Keratinocyte (primary cell): ENCODE data around the gene DTNBP1. TPM values are rescaled to one million over a fixed set of nuclear protein-coding genes. Genes with fewer than 3 reads are reported as not detected.

ENCODE experiments used
- DNase-seq: peaks from one replicate; pipeline ENCODE4 v3.0.0-alpha.2; 2011; ENCODE audit warnings: low read depth, missing footprints, low spot score
- FAIRE-seq: peaks from 2 replicates; lab custom pipeline; 2011; peaks lifted over from hg19 to GRCh38; lab: Jason Lieb, UNC
- H2AFZ ChIP-seq: 2 replicates; pipeline ENCODE4 v1.6.0; 2012; ENCODE audit warnings: low read length, control low read depth, inconsistent platforms; ENCODE audit not compliant: control insufficient read depth
- H3K27ac ChIP-seq: 2 replicates; pipeline ENCODE4 v1.5.1; 2011; ENCODE audit warnings: low read length; ENCODE audit not compliant: control insufficient read depth, insufficient read depth
- H3K27me3 ChIP-seq: 3 replicates; pipeline ENCODE4 v1.6.0; 2011; ENCODE audit warnings: low read length; ENCODE audit not compliant: control insufficient read depth, insufficient read depth; ENCODE audit errors: extremely low read depth
- H3K36me3 ChIP-seq, 2 experiments: 2 replicates in 1 of 2; 3 replicates in 1 of 2; pipeline ENCODE4 v1.5.1; 2011; ENCODE audit warnings: low read length in 2 of 2, mild to moderate bottlenecking in 1 of 2; ENCODE audit not compliant: control insufficient read depth in 2 of 2, insufficient read depth in 2 of 2; ENCODE audit errors: extremely low read depth in 1 of 2
- H3K4me1 ChIP-seq: 3 replicates; pipeline ENCODE4 v1.5.1; 2011; ENCODE audit warnings: low read length; ENCODE audit not compliant: control insufficient read depth, insufficient read depth; ENCODE audit errors: extremely low read depth
- H3K4me2 ChIP-seq: 3 replicates; pipeline ENCODE4 v1.6.0; 2011; ENCODE audit warnings: low read depth, low read length; ENCODE audit not compliant: control insufficient read depth, insufficient read depth; ENCODE audit errors: extremely low read depth
- H3K4me3 ChIP-seq, 3 experiments: fragments of 200-600 bp in 1 of 3; sonication (generic) in 1 of 3; 2 replicates in 2 of 3; 3 replicates in 1 of 3; pipeline ENCODE4 v1.5.1; 2011 to 2016; ENCODE audit warnings: low read length in 3 of 3, mild to moderate bottlenecking in 3 of 3, control low read depth in 2 of 3, inconsistent platforms in 1 of 3, low read depth in 1 of 3, mixed read lengths in 1 of 3, mixed run types in 1 of 3, moderate library complexity in 1 of 3; ENCODE audit not compliant: control insufficient read depth in 2 of 3, insufficient read depth in 2 of 3; ENCODE audit errors: extremely low read depth in 1 of 3
- H3K79me2 ChIP-seq: 2 replicates; pipeline ENCODE4 v1.6.0; 2012; ENCODE audit warnings: low read length; ENCODE audit not compliant: control insufficient read depth, insufficient read depth
- H3K9ac ChIP-seq: 3 replicates; pipeline ENCODE4 v1.6.0; 2011; ENCODE audit warnings: low read length; ENCODE audit not compliant: control insufficient read depth, insufficient read depth; ENCODE audit errors: extremely low read depth
- H3K9me1 ChIP-seq: 3 replicates; pipeline ENCODE4 v1.6.0; 2011; ENCODE audit warnings: low read length; ENCODE audit not compliant: control insufficient read depth, insufficient read depth; ENCODE audit errors: extremely low read depth
- H3K9me3 ChIP-seq: 2 replicates; pipeline ENCODE4 v1.5.1; 2012; ENCODE audit warnings: low read depth, low read length; ENCODE audit not compliant: control insufficient read depth
- H4K20me1 ChIP-seq: 3 replicates; pipeline ENCODE4 v1.6.0; 2011; ENCODE audit warnings: low read length; ENCODE audit not compliant: control insufficient read depth, insufficient read depth; ENCODE audit errors: extremely low read depth
- CTCF ChIP-seq, 3 experiments: IDR thresholded peaks in 1 of 3; conservative IDR thresholded peaks in 1 of 3; optimal IDR thresholded peaks in 1 of 3; 2 replicates in 2 of 3; 3 replicates in 1 of 3; pipeline versions ENCODE3 to v1.5.1; 2011; ENCODE audit warnings: low read length in 3 of 3, mild to moderate bottlenecking in 3 of 3, moderate library complexity in 2 of 3, control low read depth in 1 of 3, inconsistent platforms in 1 of 3; ENCODE audit not compliant: insufficient read depth in 2 of 3; ENCODE audit errors: extremely low read depth in 1 of 3
- EZH2 ChIP-seq: IDR thresholded peaks from one replicate; pipeline ENCODE4 v1.6.1; 2012; ENCODE audit warnings: inconsistent platforms, mild to moderate bottlenecking, low read length, moderate library complexity
- dilution Hi-C: fragments of 300-500 bp; cut with MboI; formaldehyde crosslinking; loops from one replicate; pipeline ENCODE4 v1.7.0; 2020; ENCODE audit warnings: low sequenced_read_pairs; ENCODE audit not compliant: extremely low pct_ligation_motif_present
- polyA plus RNA-seq, 5 experiments: library from polyadenylated mRNA; depleted of rRNA in 3 of 5; stranded (reverse) in 3 of 5; stranded (forward) in 1 of 5; unstranded in 1 of 5; fragments of >200 nt; gene quantifications; 1 replicate in 1 of 5; 2 replicates in 3 of 5; 3 replicates in 1 of 5; pipeline versions ENCODE4 v1.2.1 to v1.2.3, GENCODE V29; 2011 to 2012; ENCODE audit warnings: missing spikeins in 2 of 5, low read depth in 1 of 5, low replicate concordance in 1 of 5

DTNBP1 gene
- polyA plus RNA-seq, 1 donor (not counting 4 experiments of a cell fraction or from before 2014, with no cell fraction given), result 11.5 TPM

DNA sequence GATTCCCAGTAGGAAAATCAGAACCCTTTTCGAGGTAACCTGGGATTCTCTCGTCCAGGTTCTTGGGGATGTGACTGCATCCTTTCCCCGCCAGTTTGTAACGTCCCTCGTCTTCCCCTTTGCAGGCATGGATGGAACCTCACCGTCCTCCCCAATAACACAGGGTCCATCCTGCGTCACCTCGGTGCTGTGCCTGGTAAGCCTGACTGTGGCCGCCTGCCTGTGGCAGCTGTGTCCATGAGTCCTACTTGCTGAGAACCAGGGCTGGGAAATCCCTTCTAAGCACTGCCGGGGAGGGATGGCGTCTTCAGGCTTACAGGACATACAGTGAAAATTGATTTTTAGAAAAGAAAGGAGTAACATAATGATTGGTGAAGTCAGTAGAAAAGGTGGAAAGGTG is 155.6 kb downstream of the DTNBP1 start:
- Histone ChIP-seq H3K79me2 (peaks cover 4% of the 10 kb centered on the region), H3K4me3 (no peak overlapping the region), H3K9ac (no peak overlapping the region), H2AFZ (no peak overlapping the region), H3K4me1 (peaks cover 13% of the 10 kb centered on the region), H3K36me3 (peaks cover 21 to 40% of the 10 kb centered on the region in 2 experiments), H3K4me2 (no peak overlapping the region), H3K27ac (no peak overlapping the region), H4K20me1 (peaks cover 14% of the 10 kb centered on the region), H3K9me3 (no peaks in the 10 kb centered on the region), H3K9me1 (no peaks in the 10 kb centered on the region), H3K27me3 (no peaks in the 10 kb centered on the region)
- FAIRE-seq (no peak), DNase-seq (no peak)
- TF ChIP-seq EZH2, result no peak
- no peak for TF ChIP-seq CTCF (optimal IDR thresholded peaks at IDR 0.05 in 1 of 3, IDR thresholded peaks at IDR 0.05 in 1 of 3, conservative IDR thresholded peaks at IDR 0.05 in 1 of 3; ENCODE audit: extremely low read depth in 1 of 3, insufficient read depth in 2 of 3, low read length in 3 of 3)
- dilution Hi-C loops, result no loop called here

DNA sequence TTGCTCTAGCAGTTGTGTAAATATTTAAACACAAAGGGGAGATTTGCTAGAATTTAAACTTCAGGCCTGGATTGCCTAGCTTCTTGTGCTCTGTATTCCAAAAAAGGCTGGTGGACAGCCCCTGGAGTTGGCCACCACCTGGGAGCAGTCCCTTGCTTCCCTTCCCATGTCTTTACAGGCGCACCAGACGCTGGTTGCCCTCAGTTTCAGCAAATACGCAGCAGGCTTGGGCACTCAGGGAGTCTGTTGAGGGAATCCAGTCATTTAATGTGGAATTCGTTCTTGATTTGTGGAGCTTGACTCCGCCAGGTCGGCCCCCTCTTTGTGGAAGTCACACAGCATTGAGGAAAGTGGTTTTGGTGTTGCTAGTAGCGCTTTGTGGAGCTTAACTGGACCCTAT is 156.8 kb downstream of the DTNBP1 start:
- peaks cover 14% of the 10 kb centered on the region for H4K20me1 ChIP-seq
- dilution Hi-C loops, result no loop called here
- peaks cover 4% of the 10 kb centered on the region for H3K79me2 ChIP-seq
- FAIRE-seq (no peak), DNase-seq (no peak)
- H3K36me3 ChIP-seq, result peaks cover 19 to 45% of the 10 kb centered on the region in 2 experiments
- H3K9ac ChIP-seq, result no peak overlapping the region
- no peaks in the 10 kb centered on the region for H3K9me3 ChIP-seq
- no peak overlapping the region for H3K4me2 ChIP-seq
- no peak overlapping the region for H3K4me3 ChIP-seq
- no peak overlapping the region for H2AFZ ChIP-seq
- H3K4me1 ChIP-seq, result peaks cover 13% of the 10 kb centered on the region
- no peaks in the 10 kb centered on the region for H3K9me1 ChIP-seq
- no peaks in the 10 kb centered on the region for H3K27me3 ChIP-seq
- no peak for TF ChIP-seq CTCF (optimal IDR thresholded peaks at IDR 0.05 in 1 of 3, IDR thresholded peaks at IDR 0.05 in 1 of 3, conservative IDR thresholded peaks at IDR 0.05 in 1 of 3; ENCODE audit: extremely low read depth in 1 of 3, insufficient read depth in 2 of 3, low read length in 3 of 3)
- TF ChIP-seq EZH2, result no peak
- no peak overlapping the region for H3K27ac ChIP-seq
